ENCODE data around the gene WRNIP1. TPM values are rescaled to one million over a fixed set of nuclear protein-coding genes. Genes with fewer than 3 reads are reported as not detected.

Gene WRNIP1
- total and polyA plus RNA-seq, 2 of the 13 experiments (the other 11 are each of a cell fraction or from before 2014, with no cell fraction given) = 77.7 to 90.3 TPM

DNA sequence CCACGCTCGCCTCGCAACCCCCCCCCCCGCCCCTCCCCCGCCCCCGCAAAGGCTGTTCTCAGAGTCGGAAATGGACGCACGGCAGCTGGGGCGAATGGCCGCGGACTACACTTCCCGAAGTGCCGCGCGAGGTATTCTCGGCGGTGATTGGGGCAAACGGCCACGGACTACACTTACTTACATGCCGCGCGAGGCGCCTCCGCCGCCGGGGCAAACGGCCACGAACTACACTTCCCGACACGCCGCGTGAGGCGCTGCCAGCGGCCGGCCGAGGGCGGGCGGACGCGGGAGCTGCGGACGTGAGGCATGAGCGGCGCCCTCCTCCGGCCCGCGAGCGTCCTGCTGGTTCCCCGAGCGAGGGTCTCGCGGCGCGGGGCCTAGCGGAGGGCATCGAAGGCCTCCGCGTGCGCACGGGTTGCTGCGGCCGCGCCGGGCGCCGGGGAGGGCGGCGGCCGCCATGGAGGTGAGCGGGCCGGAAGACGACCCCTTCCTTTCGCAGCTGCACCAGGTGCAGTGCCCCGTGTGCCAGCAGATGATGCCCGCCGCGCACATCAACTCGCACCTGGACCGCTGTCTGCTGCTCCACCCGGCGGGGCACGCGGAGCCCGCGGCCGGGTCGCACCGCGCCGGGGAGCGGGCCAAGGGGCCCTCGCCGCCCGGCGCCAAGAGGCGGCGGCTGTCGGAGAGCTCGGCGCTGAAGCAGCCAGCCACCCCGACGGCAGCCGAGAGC lies at the start of gene WRNIP1 (continued):
- no peak for TF ChIP-seq ZNF780A (CRISPR knock-in tag; IDR thresholded peaks at IDR 0.05)
- TF ChIP-seq NFIB (CRISPR knock-in tag; IDR thresholded peaks at IDR 0.05; ENCODE audit: borderline replicate concordance) = no peak
- no peak for TF ChIP-seq NR1H2 (CRISPR knock-in tag; IDR thresholded peaks at IDR 0.05; ENCODE audit: borderline replicate concordance, low read depth)
- no peak for TF ChIP-seq ZKSCAN5 (CRISPR knock-in tag; IDR thresholded peaks at IDR 0.05)
- TF ChIP-seq ZNF720 (CRISPR knock-in tag; IDR thresholded peaks at IDR 0.05) = no peak
- peak; percentile 96; the same call in 1 of the 2 replicates for TF ChIP-seq ZNF354B (CRISPR knock-in tag; IDR thresholded peaks at IDR 0.05)
- peak; percentile 62; the same call in 1 of the 2 replicates for TF ChIP-seq ARNTL (CRISPR knock-in tag; IDR thresholded peaks at IDR 0.05)
- no peak for TF ChIP-seq ZSCAN30 (CRISPR knock-in tag; IDR thresholded peaks at IDR 0.05)
- TF ChIP-seq ETV6 (CRISPR knock-in tag; conservative IDR thresholded peaks at IDR 0.05) = peak; percentile 63; the same call in 1 of the 2 replicates
- TF ChIP-seq MZF1 (CRISPR knock-in tag; IDR thresholded peaks at IDR 0.05; ENCODE audit: borderline replicate concordance) = no peak
- 0 out of 2 replicates have a peak, but pooled peaks have one; percentile 18 for TF ChIP-seq HOMEZ (CRISPR knock-in tag; IDR thresholded peaks at IDR 0.05; ENCODE audit: low read depth)
- 0 out of 2 replicates have a peak, but pooled peaks have one; percentile 39 for TF ChIP-seq THAP9 (CRISPR knock-in tag; IDR thresholded peaks at IDR 0.05; ENCODE audit: borderline replicate concordance)
- 0 out of 2 replicates have a peak, but pooled peaks have one; percentile 13 for TF ChIP-seq GZF1 (CRISPR knock-in tag; IDR thresholded peaks at IDR 0.05)
- TF ChIP-seq SSRP1 (CRISPR knock-in tag; IDR thresholded peaks at IDR 0.05) = no peak
- TF ChIP-seq ZNF331 (CRISPR knock-in tag; IDR thresholded peaks at IDR 0.05) = peak; percentile 65; the same call in 1 of the 2 replicates
- TF ChIP-seq, protein P1, sequence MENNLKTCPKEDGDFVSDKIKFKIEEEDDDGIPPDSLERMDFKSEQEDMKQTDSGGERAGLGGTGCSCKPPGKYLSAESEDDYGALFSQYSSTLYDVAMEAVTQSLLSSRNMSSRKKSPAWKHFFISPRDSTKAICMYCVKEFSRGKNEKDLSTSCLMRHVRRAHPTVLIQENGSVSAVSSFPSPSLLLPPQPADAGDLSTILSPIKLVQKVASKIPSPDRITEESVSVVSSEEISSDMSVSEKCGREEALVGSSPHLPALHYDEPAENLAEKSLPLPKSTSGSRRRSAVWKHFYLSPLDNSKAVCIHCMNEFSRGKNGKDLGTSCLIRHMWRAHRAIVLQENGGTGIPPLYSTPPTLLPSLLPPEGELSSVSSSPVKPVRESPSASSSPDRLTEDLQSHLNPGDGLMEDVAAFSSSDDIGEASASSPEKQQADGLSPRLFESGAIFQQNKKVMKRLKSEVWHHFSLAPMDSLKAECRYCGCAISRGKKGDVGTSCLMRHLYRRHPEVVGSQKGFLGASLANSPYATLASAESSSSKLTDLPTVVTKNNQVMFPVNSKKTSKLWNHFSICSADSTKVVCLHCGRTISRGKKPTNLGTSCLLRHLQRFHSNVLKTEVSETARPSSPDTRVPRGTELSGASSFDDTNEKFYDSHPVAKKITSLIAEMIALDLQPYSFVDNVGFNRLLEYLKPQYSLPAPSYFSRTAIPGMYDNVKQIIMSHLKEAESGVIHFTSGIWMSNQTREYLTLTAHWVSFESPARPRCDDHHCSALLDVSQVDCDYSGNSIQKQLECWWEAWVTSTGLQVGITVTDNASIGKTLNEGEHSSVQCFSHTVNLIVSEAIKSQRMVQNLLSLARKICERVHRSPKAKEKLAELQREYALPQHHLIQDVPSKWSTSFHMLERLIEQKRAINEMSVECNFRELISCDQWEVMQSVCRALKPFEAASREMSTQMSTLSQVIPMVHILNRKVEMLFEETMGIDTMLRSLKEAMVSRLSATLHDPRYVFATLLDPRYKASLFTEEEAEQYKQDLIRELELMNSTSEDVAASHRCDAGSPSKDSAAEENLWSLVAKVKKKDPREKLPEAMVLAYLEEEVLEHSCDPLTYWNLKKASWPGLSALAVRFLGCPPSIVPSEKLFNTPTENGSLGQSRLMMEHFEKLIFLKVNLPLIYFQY (CRISPR knock-in tag; IDR thresholded peaks at IDR 0.05; ENCODE audit: borderline replicate concordance) = peak; percentile 55; the same call in 1 of the 2 replicates
- TF ChIP-seq DPF2 (CRISPR knock-in tag; IDR thresholded peaks at IDR 0.05; ENCODE audit: borderline replicate concordance, low read depth) = no peak
- no peak for TF ChIP-seq NR2F6 (IDR thresholded peaks at IDR 0.05)
- peak; percentile 32; the same call in 1 of the 2 replicates for TF ChIP-seq NR2F6 (CRISPR knock-in tag; IDR thresholded peaks at IDR 0.05)
- no peak for TF ChIP-seq NR3C1 (CRISPR knock-in tag; IDR thresholded peaks at IDR 0.05)
- no peak for TF ChIP-seq FLYWCH1 (CRISPR knock-in tag; IDR thresholded peaks at IDR 0.05)
- TF ChIP-seq SOX13 (IDR thresholded peaks at IDR 0.05) = no peak
- 0 out of 4 replicates have a peak, but pooled peaks of 1 of the 2 experiments have one; percentile 27 for TF ChIP-seq SOX13 (CRISPR knock-in tag; conservative IDR thresholded peaks at IDR 0.05 in 1 of 2, IDR thresholded peaks at IDR 0.05 in 1 of 2)

Measured in HepG2 (cell line).